HFFc6 (cell line): ENCODE data around the gene PTPRD. TPM values are rescaled to one million over a fixed set of nuclear protein-coding genes. Genes with fewer than 3 reads are reported as not detected.

Experiments used
- DNase-seq: peaks from one replicate; pipeline ENCODE4 v3.0.0-alpha.2; 2018
- H3K27ac Mint-ChIP-seq: 2 replicates; pipeline ENCODE4 v1.8.0; 2020; ENCODE audit warnings: mild to moderate bottlenecking, mixed read lengths
- H3K27me3 Mint-ChIP-seq: 2 replicates; pipeline ENCODE4 v1.8.0; 2021; ENCODE audit warnings: mild to moderate bottlenecking, moderate library complexity, mixed read lengths; ENCODE audit not compliant: insufficient read depth
- H3K36me3 Mint-ChIP-seq: 2 replicates; pipeline ENCODE4 v1.8.0; 2021; ENCODE audit warnings: low read depth, mixed read lengths
- H3K4me1 Mint-ChIP-seq: 2 replicates; pipeline ENCODE4 v1.8.0; 2020; ENCODE audit warnings: low read depth, mixed read lengths
- H3K4me3 Mint-ChIP-seq: 2 replicates; pipeline ENCODE4 v1.8.0; 2020; ENCODE audit warnings: mild to moderate bottlenecking, moderate library complexity, mixed read lengths
- H3K9me3 Mint-ChIP-seq: 2 replicates; pipeline ENCODE4 v1.8.0; 2020; ENCODE audit warnings: mild to moderate bottlenecking, mixed read lengths
- total RNA-seq, 6 experiments: library from RNA; stranded (reverse); fragmentation: NEBNext Ultra II Directional; extraction: Animal tissue kit (Norgen Biotek cat#: 25700); gene quantifications; 2 replicates in 1 of 6; 3 replicates in 5 of 6; pipeline ENCODE4 v1.2.3, GENCODE V29; 2021
- TF ChIP-seq, protein P1 (sequence below): fragments of 200-600 bp; sonication (generic); IDR thresholded peaks from 2 replicates; pipeline ENCODE4 v1.5.0; 2021; ENCODE audit warnings: antibody characterized with exemption, mild to moderate bottlenecking

PTPRD gene
- total RNA-seq, 6 experiments from 2014 or later = not detected

DNA sequence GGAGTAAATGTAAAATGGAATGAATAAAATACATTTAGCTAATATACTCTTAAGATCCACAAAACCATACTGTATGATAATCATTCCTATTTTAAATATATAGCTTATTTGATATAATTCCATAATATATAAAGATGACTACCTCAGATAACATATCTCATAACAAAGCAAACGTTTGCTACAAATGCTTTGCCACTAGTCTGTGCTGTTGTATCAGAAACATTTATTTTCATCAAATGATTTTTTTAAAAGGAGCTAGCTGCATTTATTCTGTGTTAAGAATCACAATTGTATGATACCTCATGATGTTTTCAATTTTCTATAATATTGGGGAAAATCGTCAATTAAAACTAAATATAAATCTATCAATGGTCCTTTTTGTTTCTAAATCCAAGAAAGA, 567.2 kb downstream of the PTPRD start:
- Mint-ChIP-seq H3K4me3 (no peak overlapping the region), H3K4me1 (peaks cover 12% of the 10 kb centered on the region; the same call in 1 of the 2 replicates), H3K27ac (no peak overlapping the region), H3K9me3 (no peaks in the 10 kb centered on the region), H3K36me3 (no peaks in the 10 kb centered on the region), H3K27me3 (no peaks in the 10 kb centered on the region)
- peak; percentile 19 for DNase-seq
- TF ChIP-seq, protein P1, sequence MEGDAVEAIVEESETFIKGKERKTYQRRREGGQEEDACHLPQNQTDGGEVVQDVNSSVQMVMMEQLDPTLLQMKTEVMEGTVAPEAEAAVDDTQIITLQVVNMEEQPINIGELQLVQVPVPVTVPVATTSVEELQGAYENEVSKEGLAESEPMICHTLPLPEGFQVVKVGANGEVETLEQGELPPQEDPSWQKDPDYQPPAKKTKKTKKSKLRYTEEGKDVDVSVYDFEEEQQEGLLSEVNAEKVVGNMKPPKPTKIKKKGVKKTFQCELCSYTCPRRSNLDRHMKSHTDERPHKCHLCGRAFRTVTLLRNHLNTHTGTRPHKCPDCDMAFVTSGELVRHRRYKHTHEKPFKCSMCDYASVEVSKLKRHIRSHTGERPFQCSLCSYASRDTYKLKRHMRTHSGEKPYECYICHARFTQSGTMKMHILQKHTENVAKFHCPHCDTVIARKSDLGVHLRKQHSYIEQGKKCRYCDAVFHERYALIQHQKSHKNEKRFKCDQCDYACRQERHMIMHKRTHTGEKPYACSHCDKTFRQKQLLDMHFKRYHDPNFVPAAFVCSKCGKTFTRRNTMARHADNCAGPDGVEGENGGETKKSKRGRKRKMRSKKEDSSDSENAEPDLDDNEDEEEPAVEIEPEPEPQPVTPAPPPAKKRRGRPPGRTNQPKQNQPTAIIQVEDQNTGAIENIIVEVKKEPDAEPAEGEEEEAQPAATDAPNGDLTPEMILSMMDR = peak; percentile 75

DNA sequence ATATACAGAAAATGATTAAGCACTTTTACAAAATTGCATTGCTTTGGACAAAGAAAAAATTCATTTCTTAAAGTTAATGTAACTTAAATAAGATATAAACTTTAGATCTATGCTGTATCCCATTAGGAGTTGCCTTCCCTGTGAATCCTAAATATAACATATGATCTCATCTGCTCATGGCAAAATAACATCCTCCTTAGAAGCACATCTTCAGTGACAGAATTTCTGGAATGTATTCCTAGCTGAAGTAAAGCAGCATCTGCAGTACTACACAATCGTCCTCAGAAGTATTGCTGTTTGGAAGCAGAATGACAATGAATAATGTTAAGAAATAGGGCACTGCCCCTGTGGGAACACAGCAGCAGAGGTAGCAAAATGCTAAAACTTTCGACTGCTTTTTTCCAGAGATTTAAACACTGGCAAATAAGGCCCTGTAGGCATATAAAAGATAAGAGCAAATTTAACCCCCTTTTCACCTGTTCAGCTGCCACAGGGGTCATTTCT, 571.0 kb downstream of the PTPRD start:
- no peaks in the 10 kb centered on the region for H3K36me3 Mint-ChIP-seq
- no peak for DNase-seq
- no peak overlapping the region for H3K27ac Mint-ChIP-seq
- H3K4me3 Mint-ChIP-seq = no peak overlapping the region
- H3K9me3 Mint-ChIP-seq = peaks cover 4% of the 10 kb centered on the region; the same call in 1 of the 2 replicates
- TF ChIP-seq, protein P1 = no peak
- no peaks in the 10 kb centered on the region for H3K27me3 Mint-ChIP-seq
- no peaks in the 10 kb centered on the region for H3K4me1 Mint-ChIP-seq

DNA sequence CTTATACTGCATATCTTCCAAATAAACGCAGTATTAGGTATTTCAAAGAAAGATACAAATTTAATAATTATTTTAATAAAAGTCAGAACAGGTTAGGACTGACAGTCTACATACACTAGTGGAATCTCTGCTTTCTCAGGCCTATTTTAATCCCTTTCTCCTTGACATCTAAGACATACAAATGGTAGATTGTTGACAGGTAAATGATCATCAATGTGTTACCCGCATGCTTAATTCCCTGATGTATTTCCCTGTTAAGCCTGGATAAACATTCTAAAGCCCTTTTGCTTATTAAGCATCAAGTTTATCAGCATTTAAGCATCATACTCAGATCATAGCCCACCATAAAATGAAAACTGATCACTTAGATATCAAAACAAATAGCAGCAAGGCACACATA, 576.7 kb downstream of the PTPRD start:
- Mint-ChIP-seq H3K4me1 (no peaks in the 10 kb centered on the region), H3K27ac (no peak overlapping the region), H3K4me3 (no peak overlapping the region), H3K36me3 (no peaks in the 10 kb centered on the region), H3K27me3 (no peaks in the 10 kb centered on the region; the same call in 1 of the 2 replicates), H3K9me3 (peaks cover 4% of the 10 kb centered on the region; the same call in 1 of the 2 replicates)
- no peak for DNase-seq
- TF ChIP-seq, protein P1 = no peak

DNA sequence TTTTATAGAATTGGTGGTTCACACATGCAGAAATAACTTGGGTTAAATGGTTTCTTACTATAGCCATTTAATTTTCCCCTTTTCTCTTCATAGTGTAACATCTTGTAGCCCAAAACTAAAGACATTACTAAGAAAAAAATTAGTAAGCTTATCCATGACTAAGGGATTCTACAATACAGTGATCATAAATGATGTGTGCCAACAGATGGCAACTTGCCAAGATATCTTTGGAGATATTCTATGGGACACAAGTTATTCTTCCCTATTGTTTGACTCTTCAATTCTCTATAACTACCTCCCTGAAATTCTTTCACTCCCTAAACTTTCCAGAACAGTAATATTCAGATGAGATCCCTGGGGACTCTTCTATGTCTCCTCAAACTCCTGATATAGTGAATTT, 580.6 kb downstream of the PTPRD start:
- Mint-ChIP-seq H3K27ac (no peak overlapping the region), H3K9me3 (peaks cover 11% of the 10 kb centered on the region), H3K36me3 (no peaks in the 10 kb centered on the region), H3K27me3 (no peaks in the 10 kb centered on the region; the same call in none of the 2 replicates), H3K4me1 (no peaks in the 10 kb centered on the region), H3K4me3 (no peak overlapping the region)
- DNase-seq = no peak
- TF ChIP-seq, protein P1 = no peak

DNA sequence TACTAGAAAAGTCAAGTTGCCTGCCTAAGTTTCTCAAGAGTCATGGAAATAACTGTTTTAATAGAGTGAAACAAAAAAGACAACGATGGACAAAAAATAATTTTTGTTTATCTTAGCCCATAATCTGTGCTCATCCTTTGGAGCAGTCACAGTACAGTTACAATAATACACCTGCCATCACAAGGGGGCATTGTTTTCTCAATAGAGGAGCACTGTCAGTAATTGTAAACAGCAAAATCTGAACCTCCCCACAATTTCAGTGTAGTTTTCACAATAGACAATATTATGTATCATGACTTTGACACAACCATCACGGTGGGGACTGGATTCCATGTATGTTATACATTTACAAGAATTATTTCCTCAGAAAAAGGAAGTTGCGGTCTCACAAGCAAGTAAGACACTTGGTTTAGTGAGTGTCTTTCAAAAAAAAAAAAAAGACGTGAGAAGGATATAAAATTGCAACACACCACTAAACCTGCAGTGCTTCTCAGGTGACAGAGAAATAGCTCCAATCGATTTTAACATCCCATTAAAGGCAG, 586.3 kb downstream of the PTPRD start:
- H3K27me3 Mint-ChIP-seq = no peaks in the 10 kb centered on the region; the same call in 1 of the 2 replicates
- TF ChIP-seq, protein P1 = no peak
- H3K4me3 Mint-ChIP-seq = no peak overlapping the region
- peaks cover 11% of the 10 kb centered on the region for H3K9me3 Mint-ChIP-seq
- H3K4me1 Mint-ChIP-seq = no peaks in the 10 kb centered on the region
- DNase-seq = no peak
- H3K27ac Mint-ChIP-seq = no peak overlapping the region
- no peaks in the 10 kb centered on the region for H3K36me3 Mint-ChIP-seq
